ENCODE data around the gene CELF2. TPM values are rescaled to one million over a fixed set of nuclear protein-coding genes. Genes with fewer than 3 reads are reported as not detected.

The CELF2 gene
- total and polyA plus RNA-seq, 9 of the 15 experiments (the other 6 are each of a cell fraction or from before 2014, with no cell fraction given) = 4.0 to 20.3 (median 11.1) TPM

DNA sequence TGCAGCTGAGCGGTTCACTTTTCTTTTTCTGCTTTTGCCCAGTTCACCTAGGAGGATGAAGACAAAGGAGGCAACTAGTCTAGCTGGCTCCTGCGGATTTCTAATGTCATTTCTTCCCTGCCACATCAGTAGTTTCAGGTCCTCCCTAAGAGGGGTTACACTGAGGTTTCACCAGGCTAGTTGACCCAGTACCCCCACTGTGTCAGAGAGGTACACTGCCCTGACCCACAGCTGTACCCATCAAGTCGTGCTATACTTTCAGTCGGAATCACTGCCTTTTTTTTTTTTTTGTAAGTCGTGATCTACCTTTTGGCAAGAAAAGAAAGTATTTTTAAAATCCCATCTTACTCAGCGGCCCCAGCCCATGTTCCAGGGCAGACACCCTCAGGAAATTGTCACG lies 243.5 kb downstream of the CELF2 start (continued):
- TF ChIP-seq, protein P1, sequence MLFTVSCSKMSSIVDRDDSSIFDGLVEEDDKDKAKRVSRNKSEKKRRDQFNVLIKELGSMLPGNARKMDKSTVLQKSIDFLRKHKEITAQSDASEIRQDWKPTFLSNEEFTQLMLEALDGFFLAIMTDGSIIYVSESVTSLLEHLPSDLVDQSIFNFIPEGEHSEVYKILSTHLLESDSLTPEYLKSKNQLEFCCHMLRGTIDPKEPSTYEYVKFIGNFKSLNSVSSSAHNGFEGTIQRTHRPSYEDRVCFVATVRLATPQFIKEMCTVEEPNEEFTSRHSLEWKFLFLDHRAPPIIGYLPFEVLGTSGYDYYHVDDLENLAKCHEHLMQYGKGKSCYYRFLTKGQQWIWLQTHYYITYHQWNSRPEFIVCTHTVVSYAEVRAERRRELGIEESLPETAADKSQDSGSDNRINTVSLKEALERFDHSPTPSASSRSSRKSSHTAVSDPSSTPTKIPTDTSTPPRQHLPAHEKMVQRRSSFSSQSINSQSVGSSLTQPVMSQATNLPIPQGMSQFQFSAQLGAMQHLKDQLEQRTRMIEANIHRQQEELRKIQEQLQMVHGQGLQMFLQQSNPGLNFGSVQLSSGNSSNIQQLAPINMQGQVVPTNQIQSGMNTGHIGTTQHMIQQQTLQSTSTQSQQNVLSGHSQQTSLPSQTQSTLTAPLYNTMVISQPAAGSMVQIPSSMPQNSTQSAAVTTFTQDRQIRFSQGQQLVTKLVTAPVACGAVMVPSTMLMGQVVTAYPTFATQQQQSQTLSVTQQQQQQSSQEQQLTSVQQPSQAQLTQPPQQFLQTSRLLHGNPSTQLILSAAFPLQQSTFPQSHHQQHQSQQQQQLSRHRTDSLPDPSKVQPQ (CRISPR knock-in tag; IDR thresholded peaks at IDR 0.05; ENCODE audit: borderline replicate concordance) = no peak
- TF ChIP-seq SP1 (CRISPR knock-in tag; IDR thresholded peaks at IDR 0.05) = no peak
- no peak for TF ChIP-seq COPS2 (conservative IDR thresholded peaks at IDR 0.05)
- no peak for TF ChIP-seq ZNF699 (CRISPR knock-in tag; IDR thresholded peaks at IDR 0.05; ENCODE audit: insufficient replicate concordance)
- no peak for TF ChIP-seq RFX1 (IDR thresholded peaks at IDR 0.05)
- no peak for TF ChIP-seq ZNF3 (CRISPR knock-in tag; IDR thresholded peaks at IDR 0.05)
- TF ChIP-seq MIER1 (IDR thresholded peaks at IDR 0.05; ENCODE audit: low read depth) = no peak
- TF ChIP-seq, protein P2, sequence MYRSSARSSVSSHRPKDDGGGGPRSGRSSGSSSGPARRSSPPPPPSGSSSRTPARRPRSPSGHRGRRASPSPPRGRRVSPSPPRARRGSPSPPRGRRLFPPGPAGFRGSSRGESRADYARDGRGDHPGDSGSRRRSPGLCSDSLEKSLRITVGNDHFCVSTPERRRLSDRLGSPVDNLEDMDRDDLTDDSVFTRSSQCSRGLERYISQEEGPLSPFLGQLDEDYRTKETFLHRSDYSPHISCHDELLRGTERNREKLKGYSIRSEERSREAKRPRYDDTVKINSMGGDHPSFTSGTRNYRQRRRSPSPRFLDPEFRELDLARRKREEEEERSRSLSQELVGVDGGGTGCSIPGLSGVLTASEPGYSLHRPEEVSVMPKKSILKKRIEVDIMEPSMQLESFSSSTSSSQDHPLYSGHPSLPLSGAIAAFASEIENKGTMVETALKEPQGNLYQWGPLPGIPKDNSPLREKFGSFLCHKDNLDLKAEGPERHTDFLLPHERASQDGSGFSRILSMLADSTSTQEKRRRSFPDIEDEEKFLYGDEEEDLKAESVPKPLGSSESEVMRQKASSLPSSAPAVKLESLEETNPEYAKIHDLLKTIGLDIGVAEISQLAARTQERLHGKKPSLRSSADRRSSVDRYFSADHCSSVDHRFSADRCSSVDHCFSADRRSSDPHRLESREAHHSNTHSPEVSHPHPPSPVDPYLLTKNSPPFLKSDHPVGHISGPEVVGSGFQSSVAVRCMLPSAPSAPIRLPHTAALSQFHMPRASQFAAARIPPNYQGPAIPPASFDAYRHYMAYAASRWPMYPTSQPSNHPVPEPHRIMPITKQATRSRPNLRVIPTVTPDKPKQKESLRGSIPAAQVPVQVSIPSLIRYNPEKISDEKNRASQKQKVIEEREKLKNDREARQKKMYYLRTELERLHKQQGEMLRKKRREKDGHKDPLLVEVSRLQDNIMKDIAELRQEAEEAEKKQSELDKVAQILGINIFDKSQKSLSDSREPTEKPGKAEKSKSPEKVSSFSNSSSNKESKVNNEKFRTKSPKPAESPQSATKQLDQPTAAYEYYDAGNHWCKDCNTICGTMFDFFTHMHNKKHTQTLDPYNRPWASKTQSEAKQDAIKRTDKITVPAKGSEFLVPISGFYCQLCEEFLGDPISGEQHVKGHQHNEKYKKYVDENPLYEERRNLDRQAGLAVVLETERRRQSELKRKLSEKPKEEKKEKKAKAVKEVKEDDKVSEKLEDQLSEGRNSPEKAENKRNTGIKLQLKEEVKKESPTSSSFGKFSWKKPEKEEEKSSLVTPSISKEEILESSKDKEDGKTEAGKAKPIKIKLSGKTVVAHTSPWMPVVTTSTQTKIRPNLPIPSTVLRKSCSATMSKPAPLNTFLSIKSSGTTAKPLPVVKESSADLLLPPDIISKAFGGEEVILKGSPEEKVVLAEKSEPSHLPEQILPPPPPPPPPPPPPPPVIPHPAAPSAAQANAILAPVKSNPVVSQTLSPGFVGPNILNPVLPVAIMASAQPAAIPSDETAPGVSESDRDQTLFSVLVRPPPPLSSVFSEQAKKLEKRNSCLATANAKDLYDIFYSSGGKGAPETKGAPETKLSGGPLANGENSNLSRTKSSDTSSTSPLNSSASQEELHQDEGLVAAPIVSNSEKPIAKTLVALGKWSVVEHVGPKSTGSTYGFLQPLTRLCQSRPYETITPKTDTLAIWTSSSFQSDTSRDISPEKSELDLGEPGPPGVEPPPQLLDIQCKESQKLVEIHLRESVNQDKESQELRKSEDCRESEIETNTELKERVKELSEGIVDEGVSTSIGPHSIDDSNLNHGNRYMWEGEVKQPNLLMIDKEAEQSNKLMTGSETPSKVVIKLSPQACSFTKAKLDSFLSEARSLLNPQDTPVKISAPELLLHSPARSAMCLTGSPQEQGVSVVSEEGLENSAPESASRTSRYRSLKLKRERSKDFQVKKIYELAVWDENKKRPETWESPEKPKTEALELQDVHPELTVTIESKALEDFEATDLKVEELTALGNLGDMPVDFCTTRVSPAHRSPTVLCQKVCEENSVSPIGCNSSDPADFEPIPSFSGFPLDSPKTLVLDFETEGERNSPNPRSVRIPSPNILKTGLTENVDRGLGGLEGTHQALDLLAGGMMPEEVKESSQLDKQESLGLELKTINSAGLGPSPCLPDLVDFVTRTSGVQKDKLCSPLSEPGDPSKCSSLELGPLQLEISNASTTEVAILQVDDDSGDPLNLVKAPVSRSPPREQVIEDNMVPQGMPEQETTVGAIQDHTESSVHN (IDR thresholded peaks at IDR 0.05; ENCODE audit: borderline replicate concordance in 1 of 2, low read depth in 1 of 2) = no peak
- TF ChIP-seq, protein P3, sequence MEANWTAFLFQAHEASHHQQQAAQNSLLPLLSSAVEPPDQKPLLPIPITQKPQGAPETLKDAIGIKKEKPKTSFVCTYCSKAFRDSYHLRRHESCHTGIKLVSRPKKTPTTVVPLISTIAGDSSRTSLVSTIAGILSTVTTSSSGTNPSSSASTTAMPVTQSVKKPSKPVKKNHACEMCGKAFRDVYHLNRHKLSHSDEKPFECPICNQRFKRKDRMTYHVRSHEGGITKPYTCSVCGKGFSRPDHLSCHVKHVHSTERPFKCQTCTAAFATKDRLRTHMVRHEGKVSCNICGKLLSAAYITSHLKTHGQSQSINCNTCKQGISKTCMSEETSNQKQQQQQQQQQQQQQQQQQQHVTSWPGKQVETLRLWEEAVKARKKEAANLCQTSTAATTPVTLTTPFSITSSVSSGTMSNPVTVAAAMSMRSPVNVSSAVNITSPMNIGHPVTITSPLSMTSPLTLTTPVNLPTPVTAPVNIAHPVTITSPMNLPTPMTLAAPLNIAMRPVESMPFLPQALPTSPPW (CRISPR knock-in tag; IDR thresholded peaks at IDR 0.05) = no peak

All from K562 (cell line).